WTC11 (cell line): ENCODE data around the gene KCNK17. TPM values are rescaled to one million over a fixed set of nuclear protein-coding genes. Genes with fewer than 3 reads are reported as not detected.

ENCODE experiments used
- ATAC-seq: fragments of 200-7000 bp; cut with Tn5 transposase; 2 replicates; pipeline ENCODE4 v1.10.0; 2021; ENCODE audit warnings: mild to moderate bottlenecking, moderate library complexity
- CTCF ChIA-PET: fragments of 300-600 bp; sonication (Branson Sonifier 250); formaldehyde crosslinking; loops from one replicate; lab custom pipeline; 2021; ENCODE audit warnings: antibody characterized with exemption; lab: Charles Lee
- POLR2A ChIA-PET: fragments of 350-600 bp; sonication (Branson Sonifier 250); formaldehyde crosslinking; loops from one replicate; lab custom pipeline; 2021; ENCODE audit warnings: antibody characterized with exemption; lab: Charles Lee
- DNase-seq: peaks from one replicate; pipeline ENCODE4 v3.0.0; 2021; ENCODE audit warnings: low spot score
- H3K27ac Mint-ChIP-seq: 2 replicates; pipeline ENCODE4 v1.8.0; 2021; ENCODE audit warnings: mixed read lengths
- H3K27me3 Mint-ChIP-seq: 2 replicates; pipeline ENCODE4 v1.8.0; 2021; ENCODE audit warnings: low read depth, mild to moderate bottlenecking, moderate library complexity, mixed read lengths
- H3K36me3 Mint-ChIP-seq: 2 replicates; pipeline ENCODE4 v1.8.0; 2021; ENCODE audit warnings: mixed read lengths
- H3K4me1 Mint-ChIP-seq: 2 replicates; pipeline ENCODE4 v1.8.0; 2022; ENCODE audit warnings: mixed read lengths
- H3K4me3 Mint-ChIP-seq: 2 replicates; pipeline ENCODE4 v1.8.0; 2021; ENCODE audit warnings: mild to moderate bottlenecking, moderate library complexity, mixed read lengths
- H3K9me3 Mint-ChIP-seq: 2 replicates; pipeline ENCODE4 v1.8.0; 2021; ENCODE audit warnings: mixed read lengths
- CTCF ChIP-seq: fragments of 200-600 bp; IDR thresholded peaks from 2 replicates; pipeline ENCODE4 v1.8.0; 2022; ENCODE audit warnings: antibody characterized with exemption
- ETV6 ChIP-seq: sonication (generic); formaldehyde crosslinking; IDR thresholded peaks from 2 replicates; pipeline ENCODE4 v1.8.1; 2022; ENCODE audit warnings: mild to moderate bottlenecking, missing genetic modification reagents
- FOXP1 ChIP-seq: sonication (generic); formaldehyde crosslinking; IDR thresholded peaks from 2 replicates; pipeline ENCODE4 v1.8.0; 2022; ENCODE audit warnings: missing genetic modification reagents, mild to moderate bottlenecking, moderate library complexity, borderline replicate concordance
- FOXP4 ChIP-seq: sonication (generic); formaldehyde crosslinking; IDR thresholded peaks from 2 replicates; pipeline ENCODE4 v1.8.0; 2022; ENCODE audit warnings: mild to moderate bottlenecking, missing genetic modification reagents
- GTF2I ChIP-seq: fragments of 250-450 bp; sonication (Bioruptor Pico); conservative IDR thresholded peaks from 2 replicates; pipeline ENCODE4 v1.4.0; 2021; ENCODE audit warnings: mild to moderate bottlenecking
- IRF2 ChIP-seq: sonication (generic); formaldehyde crosslinking; IDR thresholded peaks from 2 replicates; pipeline ENCODE4 v1.8.0; 2022; ENCODE audit warnings: low read depth, missing genetic modification reagents, borderline replicate concordance
- JUN ChIP-seq: sonication (generic); formaldehyde crosslinking; IDR thresholded peaks from 2 replicates; pipeline ENCODE4 v1.8.0; 2023; ENCODE audit warnings: mild to moderate bottlenecking, missing genetic modification reagents
- NR3C1 ChIP-seq: sonication (generic); formaldehyde crosslinking; conservative IDR thresholded peaks from 2 replicates; pipeline ENCODE4 v1.8.1; 2023; ENCODE audit warnings: low read depth, mild to moderate bottlenecking, missing genetic modification reagents
- RORB ChIP-seq: fragments of 250-450 bp; sonication (Bioruptor Pico); IDR thresholded peaks from 2 replicates; pipeline ENCODE4 v1.9.0; 2021; ENCODE audit warnings: mild to moderate bottlenecking
- SMAD4 ChIP-seq: sonication (generic); formaldehyde crosslinking; IDR thresholded peaks from 2 replicates; pipeline ENCODE4 v1.8.0; 2022; ENCODE audit warnings: mild to moderate bottlenecking, missing genetic modification reagents
- TEAD1 ChIP-seq: sonication (generic); formaldehyde crosslinking; IDR thresholded peaks from 2 replicates; pipeline ENCODE4 v1.8.0; 2022; ENCODE audit warnings: mild to moderate bottlenecking, missing genetic modification reagents
- ZBTB21 ChIP-seq: sonication (generic); formaldehyde crosslinking; IDR thresholded peaks from 2 replicates; pipeline ENCODE4 v1.8.1; 2023; ENCODE audit warnings: mild to moderate bottlenecking, missing genetic modification reagents, borderline replicate concordance
- ZBTB43 ChIP-seq: sonication (generic); formaldehyde crosslinking; IDR thresholded peaks from 2 replicates; pipeline ENCODE4 v1.8.1; 2023; ENCODE audit warnings: mild to moderate bottlenecking, missing genetic modification reagents
- ZNF317 ChIP-seq: sonication (generic); formaldehyde crosslinking; IDR thresholded peaks from 2 replicates; pipeline ENCODE4 v1.8.1; 2023; ENCODE audit warnings: low read depth, mild to moderate bottlenecking, moderate library complexity, missing genetic modification reagents, borderline replicate concordance
- total RNA-seq: library from RNA; stranded (reverse); gene quantifications from 3 replicates; pipeline ENCODE4 v1.2.3, GENCODE V29; 2021
- TF ChIP-seq, protein P1 (sequence below): fragments of 250-450 bp; sonication (Bioruptor Pico); IDR thresholded peaks from 2 replicates; pipeline ENCODE4 v1.8.0; 2021; ENCODE audit warnings: mild to moderate bottlenecking
- TF ChIP-seq, protein P2 (sequence below): sonication (generic); formaldehyde crosslinking; IDR thresholded peaks from 2 replicates; pipeline ENCODE4 v1.8.1; 2023; ENCODE audit warnings: mild to moderate bottlenecking, missing genetic modification reagents, moderate library complexity
- TF ChIP-seq, protein P3 (sequence below): sonication (generic); formaldehyde crosslinking; IDR thresholded peaks from 2 replicates; pipeline ENCODE4 v1.8.0; 2022; ENCODE audit warnings: mild to moderate bottlenecking, missing genetic modification reagents
- TF ChIP-seq, protein P4 (sequence below): fragments of 250-450 bp; sonication (Bioruptor Pico); IDR thresholded peaks from 2 replicates; pipeline ENCODE4 v1.9.0; 2021; ENCODE audit warnings: mild to moderate bottlenecking

KCNK17 gene
- total RNA-seq, 1 experiment from 2014 or later: 2.1 TPM

DNA sequence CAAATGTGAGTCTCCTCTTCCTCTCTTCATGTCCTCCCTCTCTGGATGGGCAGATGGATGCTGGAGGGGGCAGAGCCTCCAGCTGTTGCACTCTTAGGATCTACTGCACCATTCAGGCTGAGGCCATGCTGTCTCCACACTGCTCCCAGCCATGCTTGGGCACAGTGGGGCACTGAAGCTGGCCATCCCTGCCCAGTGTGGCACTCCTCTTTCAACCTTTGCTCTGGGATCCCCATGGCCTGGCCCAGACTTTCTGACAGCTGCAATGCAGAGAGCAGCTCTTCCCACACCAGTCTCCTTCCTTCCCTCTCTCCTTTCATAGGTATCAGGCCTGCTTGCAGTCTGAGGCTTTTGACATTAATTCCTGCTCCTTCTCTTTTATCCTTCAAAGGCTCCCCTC, 9.3 kb downstream of the KCNK17 start (continued):
- TF ChIP-seq, protein P1, sequence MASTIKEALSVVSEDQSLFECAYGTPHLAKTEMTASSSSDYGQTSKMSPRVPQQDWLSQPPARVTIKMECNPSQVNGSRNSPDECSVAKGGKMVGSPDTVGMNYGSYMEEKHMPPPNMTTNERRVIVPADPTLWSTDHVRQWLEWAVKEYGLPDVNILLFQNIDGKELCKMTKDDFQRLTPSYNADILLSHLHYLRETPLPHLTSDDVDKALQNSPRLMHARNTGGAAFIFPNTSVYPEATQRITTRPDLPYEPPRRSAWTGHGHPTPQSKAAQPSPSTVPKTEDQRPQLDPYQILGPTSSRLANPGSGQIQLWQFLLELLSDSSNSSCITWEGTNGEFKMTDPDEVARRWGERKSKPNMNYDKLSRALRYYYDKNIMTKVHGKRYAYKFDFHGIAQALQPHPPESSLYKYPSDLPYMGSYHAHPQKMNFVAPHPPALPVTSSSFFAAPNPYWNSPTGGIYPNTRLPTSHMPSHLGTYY (CRISPR knock-in tag): no peak

DNA sequence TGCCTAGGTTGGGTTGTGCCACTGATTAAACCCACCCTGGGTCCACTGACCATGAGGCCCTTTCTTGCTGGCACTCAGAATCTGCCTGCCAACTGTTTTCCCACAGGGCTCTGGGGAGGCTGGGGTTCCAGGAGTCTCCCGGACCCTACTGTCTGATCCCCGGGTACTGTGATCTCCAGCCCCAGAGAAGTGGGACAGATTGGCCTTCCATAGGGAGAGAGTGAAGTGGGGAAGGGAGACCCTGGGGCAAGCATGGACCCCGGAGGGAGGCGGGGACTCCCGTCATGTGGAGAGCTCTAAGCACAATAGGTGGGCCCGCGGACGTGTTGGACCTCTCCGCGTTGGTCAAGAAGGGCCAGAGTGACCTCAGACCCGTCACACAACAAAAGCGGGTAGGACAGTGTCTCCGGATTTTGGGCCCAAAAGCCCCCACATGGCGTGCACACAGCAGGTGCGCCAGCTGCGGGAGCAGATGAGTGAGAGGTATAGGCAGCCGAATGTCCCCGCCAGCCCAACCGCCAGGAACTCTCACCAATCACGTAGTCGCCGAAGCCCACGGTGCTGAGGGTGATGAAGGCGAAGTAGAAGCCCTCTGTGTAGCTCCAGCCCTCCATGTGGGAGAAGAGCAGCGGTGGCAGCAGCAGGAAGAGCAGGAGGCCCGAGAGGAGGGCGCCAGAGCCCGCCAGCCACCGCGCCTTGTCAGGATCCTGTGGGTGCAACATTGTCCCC, 10.6 kb downstream of the KCNK17 start:
- H3K27me3 Mint-ChIP-seq: no peaks in the 10 kb centered on the region; the same call in 1 of the 2 replicates
- no peaks in the 10 kb centered on the region for H3K9me3 Mint-ChIP-seq
- peaks cover 17% of the 10 kb centered on the region for H3K4me1 Mint-ChIP-seq
- H3K36me3 Mint-ChIP-seq: no peaks in the 10 kb centered on the region
- TF ChIP-seq, protein P2, sequence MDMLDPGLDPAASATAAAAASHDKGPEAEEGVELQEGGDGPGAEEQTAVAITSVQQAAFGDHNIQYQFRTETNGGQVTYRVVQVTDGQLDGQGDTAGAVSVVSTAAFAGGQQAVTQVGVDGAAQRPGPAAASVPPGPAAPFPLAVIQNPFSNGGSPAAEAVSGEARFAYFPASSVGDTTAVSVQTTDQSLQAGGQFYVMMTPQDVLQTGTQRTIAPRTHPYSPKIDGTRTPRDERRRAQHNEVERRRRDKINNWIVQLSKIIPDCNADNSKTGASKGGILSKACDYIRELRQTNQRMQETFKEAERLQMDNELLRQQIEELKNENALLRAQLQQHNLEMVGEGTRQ (CRISPR knock-in tag): no peak
- TF ChIP-seq, protein P3, sequence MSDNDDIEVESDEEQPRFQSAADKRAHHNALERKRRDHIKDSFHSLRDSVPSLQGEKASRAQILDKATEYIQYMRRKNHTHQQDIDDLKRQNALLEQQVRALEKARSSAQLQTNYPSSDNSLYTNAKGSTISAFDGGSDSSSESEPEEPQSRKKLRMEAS: 0 out of 2 replicates have a peak, but pooled peaks have one; percentile 0
- H3K4me3 Mint-ChIP-seq: no peak overlapping the region
- DNase-seq (no peak), ATAC-seq (no peak)
- no peak overlapping the region for H3K27ac Mint-ChIP-seq
- ChIA-PET CTCF (interaction anchor here (0.6 to 8.4 kb wide), 51 partner anchors 10 to 1694 kb away, joined by 3 to 214 read pairs (median 8); partner anchors contain the start of genes KCNK17 and KCNK5), POLR2A (interaction anchor here (1.7 kb wide), 1 partner anchor 114 kb away, joined by 4 read pairs; no protein-coding TSS in a partner anchor)

DNA sequence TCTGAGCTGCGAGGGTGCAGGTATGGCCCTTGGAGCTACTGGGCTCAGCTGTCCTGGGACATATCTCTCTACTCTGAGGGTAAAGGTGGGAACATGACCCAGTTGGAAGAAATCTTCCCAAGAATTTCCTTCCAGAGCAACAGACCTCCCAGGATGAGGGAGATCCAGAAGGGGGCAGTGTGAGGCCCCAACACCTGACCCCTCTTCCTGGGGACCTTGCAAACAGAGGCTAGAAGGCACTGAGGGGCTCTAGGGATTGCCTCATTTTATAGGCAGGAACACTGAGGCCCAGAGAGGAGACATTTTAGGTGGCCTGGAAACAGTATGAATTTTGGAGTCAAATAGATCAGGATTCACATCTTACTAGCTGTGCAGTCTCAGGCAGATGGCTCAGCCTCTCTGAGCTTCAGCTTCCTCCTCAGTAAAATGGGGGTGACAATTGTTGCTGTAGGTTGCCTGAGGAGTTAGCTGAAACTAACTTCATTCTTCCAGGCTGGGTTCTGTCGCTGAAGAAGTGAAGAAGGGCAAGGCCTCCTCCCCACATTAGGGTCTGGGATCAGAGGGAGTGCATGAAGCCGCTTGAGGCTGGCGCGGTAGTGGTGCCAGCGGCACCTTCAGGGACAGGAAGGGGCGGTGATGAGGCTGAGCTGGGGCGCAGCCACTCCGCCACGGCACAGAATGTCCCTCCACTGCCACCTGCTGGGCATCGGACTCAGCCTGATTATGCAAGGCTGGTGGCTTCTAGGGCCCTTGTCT, 11.4 kb downstream of the KCNK17 start:
- Mint-ChIP-seq H3K4me1 (peaks cover 17% of the 10 kb centered on the region), H3K27ac (no peak overlapping the region), H3K9me3 (no peaks in the 10 kb centered on the region), H3K36me3 (no peaks in the 10 kb centered on the region), H3K4me3 (peak overlapping the region; percentile 21), H3K27me3 (no peaks in the 10 kb centered on the region; the same call in 1 of the 2 replicates)
- DNase-seq (peak; percentile 95), ATAC-seq (peak; percentile 86)
- POLR2A ChIA-PET: interaction anchor here (1.7 kb wide), 1 partner anchor 113 kb away, joined by 4 read pairs; no protein-coding TSS in a partner anchor
- CTCF ChIA-PET: interaction anchor here (0.6 to 8.4 kb wide), 54 partner anchors 8 to 1695 kb away, joined by 3 to 214 read pairs (median 8); partner anchors contain the start of genes KCNK17 and KCNK5
- TF ChIP-seq ZBTB21: no peak
- no peak for TF ChIP-seq RORB (CRISPR knock-in tag)
- TF ChIP-seq CTCF: peak; percentile 59
- TF ChIP-seq FOXP1: 0 out of 2 replicates have a peak, but pooled peaks have one; percentile 24
- no peak for TF ChIP-seq IRF2
- TF ChIP-seq FOXP4: 0 out of 2 replicates have a peak, but pooled peaks have one; percentile 35
- TF ChIP-seq ZNF317: no peak
- peak; percentile 77; the same call in 1 of the 2 replicates for TF ChIP-seq GTF2I (CRISPR knock-in tag)
- peak; percentile 63; the same call in 1 of the 2 replicates for TF ChIP-seq TEAD1
- TF ChIP-seq JUN (CRISPR knock-in tag): no peak
- TF ChIP-seq, protein P3: peak; percentile 44; the same call in 1 of the 2 replicates
- TF ChIP-seq, protein P4, sequence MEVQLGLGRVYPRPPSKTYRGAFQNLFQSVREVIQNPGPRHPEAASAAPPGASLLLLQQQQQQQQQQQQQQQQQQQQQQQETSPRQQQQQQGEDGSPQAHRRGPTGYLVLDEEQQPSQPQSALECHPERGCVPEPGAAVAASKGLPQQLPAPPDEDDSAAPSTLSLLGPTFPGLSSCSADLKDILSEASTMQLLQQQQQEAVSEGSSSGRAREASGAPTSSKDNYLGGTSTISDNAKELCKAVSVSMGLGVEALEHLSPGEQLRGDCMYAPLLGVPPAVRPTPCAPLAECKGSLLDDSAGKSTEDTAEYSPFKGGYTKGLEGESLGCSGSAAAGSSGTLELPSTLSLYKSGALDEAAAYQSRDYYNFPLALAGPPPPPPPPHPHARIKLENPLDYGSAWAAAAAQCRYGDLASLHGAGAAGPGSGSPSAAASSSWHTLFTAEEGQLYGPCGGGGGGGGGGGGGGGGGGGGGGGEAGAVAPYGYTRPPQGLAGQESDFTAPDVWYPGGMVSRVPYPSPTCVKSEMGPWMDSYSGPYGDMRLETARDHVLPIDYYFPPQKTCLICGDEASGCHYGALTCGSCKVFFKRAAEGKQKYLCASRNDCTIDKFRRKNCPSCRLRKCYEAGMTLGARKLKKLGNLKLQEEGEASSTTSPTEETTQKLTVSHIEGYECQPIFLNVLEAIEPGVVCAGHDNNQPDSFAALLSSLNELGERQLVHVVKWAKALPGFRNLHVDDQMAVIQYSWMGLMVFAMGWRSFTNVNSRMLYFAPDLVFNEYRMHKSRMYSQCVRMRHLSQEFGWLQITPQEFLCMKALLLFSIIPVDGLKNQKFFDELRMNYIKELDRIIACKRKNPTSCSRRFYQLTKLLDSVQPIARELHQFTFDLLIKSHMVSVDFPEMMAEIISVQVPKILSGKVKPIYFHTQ (CRISPR knock-in tag): no peak
- peak; percentile 52; the same call in 1 of the 2 replicates for TF ChIP-seq ETV6
- no peak for TF ChIP-seq ZBTB43
- TF ChIP-seq NR3C1 (CRISPR knock-in tag): no peak
- TF ChIP-seq SMAD4: no peak
